T-helper 1 cell treated with Interleukin-12 subunit alpha and Interleukin-12 subunit beta and Interleukin-4 antibody, amounts not matched to agents 30 μg/mL and 1 μg/mL, for 36 hours (primary cell): ENCODE results near the gene P2RY8.
"Not testable (repeated sequence)": the region's sequence is repeated elsewhere in the genome, so short reads cannot be mapped to it uniquely, and the experiment has no call there.

Experiments
- H3K27ac Mint-ChIP-seq: one replicate; pipeline ENCODE4 v1.8.0; 2021; ENCODE audit warnings: mild to moderate bottlenecking, mixed read lengths
- H3K27me3 Mint-ChIP-seq: one replicate; pipeline ENCODE4 v1.8.0; 2021; ENCODE audit warnings: low read depth, mixed read lengths
- H3K36me3 Mint-ChIP-seq: one replicate; pipeline ENCODE4 v1.8.0; 2021; ENCODE audit warnings: low read depth, mixed read lengths
- H3K4me1 Mint-ChIP-seq: one replicate; pipeline ENCODE4 v1.8.0; 2021; ENCODE audit warnings: low read depth, mixed read lengths
- H3K4me3 Mint-ChIP-seq: one replicate; pipeline ENCODE4 v1.8.0; 2021; ENCODE audit warnings: mild to moderate bottlenecking, moderate library complexity, mixed read lengths
- H3K9me3 Mint-ChIP-seq: one replicate; pipeline ENCODE4 v1.8.0; 2021; ENCODE audit warnings: mixed read lengths

Gene P2RY8

DNA sequence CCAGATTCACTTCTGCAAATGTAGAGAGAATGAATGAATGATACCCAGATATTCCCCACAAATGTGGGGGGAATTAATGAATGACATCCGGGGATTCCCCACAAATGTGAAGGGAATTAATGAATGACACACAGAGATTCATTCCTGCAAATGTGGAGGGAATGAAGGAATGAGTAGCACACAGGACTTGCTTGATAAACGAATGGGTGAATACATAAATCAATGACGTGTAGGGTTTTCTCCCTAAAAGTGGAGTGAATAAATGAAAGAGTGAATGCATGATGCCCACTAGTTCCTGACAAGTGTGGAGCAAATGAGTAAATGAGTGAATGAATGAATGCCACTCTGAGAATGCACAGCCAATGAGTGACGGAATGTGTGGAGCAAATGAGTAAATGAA is 45.7 kb downstream of the P2RY8 start:
- H3K4me3 Mint-ChIP-seq = not testable (repeated sequence)

DNA sequence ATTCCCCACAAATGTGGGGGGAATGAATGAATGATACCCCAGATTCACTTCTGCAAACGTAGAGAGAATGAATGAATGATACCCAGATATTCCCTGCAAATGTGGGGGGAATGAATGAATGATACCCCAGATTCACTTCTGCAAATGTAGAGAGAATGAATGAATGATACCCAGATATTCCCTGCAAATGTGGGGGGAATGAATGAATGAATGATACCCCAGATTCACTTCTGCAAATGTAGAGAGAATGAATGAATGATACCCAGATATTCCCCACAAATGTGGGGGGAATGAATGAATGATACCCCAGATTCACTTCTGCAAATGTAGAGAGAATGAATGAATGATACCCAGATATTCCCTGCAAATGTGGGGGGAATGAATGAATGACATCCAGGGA is 46.3 kb downstream of the P2RY8 start:
- not testable (repeated sequence) for H3K27ac Mint-ChIP-seq, H3K27me3 Mint-ChIP-seq, H3K4me3 Mint-ChIP-seq
- Mint-ChIP-seq H3K36me3 (peaks cover 51% of the 10 kb centered on the region), H3K4me1 (peaks cover 32% of the 10 kb centered on the region), H3K9me3 (peaks cover 13% of the 10 kb centered on the region)

More for the DNA sequence above, 45.7 kb downstream of the P2RY8 start:
- Mint-ChIP-seq H3K9me3 (peaks cover 11% of the 10 kb centered on the region), H3K36me3 (peaks cover 46% of the 10 kb centered on the region), H3K4me1 (peaks cover 34% of the 10 kb centered on the region)
- not testable (repeated sequence) for H3K27ac Mint-ChIP-seq, H3K27me3 Mint-ChIP-seq

DNA sequence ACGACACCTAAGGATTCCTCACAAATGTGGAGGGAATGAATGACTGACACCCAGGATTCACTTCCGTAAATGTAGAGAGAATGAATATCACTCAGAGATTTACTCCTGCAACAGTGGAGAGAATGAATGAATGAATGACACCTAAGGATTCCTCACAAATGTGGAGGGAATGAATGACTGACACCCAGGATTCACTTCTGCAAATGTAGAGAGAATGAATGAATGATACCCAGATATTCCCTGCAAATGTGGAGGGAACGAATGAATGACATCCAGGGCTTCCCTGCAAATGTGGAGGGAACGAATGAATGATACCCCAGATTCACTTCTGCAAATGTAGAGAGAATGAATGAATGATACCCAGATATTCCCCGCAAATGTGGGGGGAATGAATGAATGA is 47.6 kb downstream of the P2RY8 start:
- not testable (repeated sequence) for H3K27ac Mint-ChIP-seq
- peaks cover 52% of the 10 kb centered on the region for H3K36me3 Mint-ChIP-seq
- peaks cover 27% of the 10 kb centered on the region for H3K4me1 Mint-ChIP-seq

DNA sequence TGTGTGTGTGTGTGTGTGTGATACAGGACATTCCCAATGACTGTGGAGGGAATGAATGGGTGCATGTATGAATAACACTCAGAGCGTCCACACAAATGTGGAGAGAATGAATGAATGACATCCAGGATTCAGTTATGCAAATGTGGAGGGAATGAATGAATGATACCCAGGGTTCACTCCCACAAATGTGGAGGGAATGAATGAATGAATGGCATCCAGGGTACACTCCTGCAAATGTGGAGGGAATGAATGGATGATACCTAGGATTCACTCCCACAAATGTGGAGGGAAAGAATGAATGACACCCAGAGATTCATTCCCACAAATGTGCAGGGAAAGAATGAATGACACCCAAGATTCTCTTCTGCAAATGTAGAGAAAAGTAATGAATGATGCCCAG is 48.2 kb downstream of the P2RY8 start:
- peaks cover 32% of the 10 kb centered on the region for H3K4me1 Mint-ChIP-seq
- H3K27me3 Mint-ChIP-seq = no peaks in the 10 kb centered on the region
- no peak overlapping the region for H3K4me3 Mint-ChIP-seq
- H3K9me3 Mint-ChIP-seq = peaks cover 13% of the 10 kb centered on the region
- H3K27ac Mint-ChIP-seq = peak overlapping the region; percentile 49
- peaks cover 56% of the 10 kb centered on the region for H3K36me3 Mint-ChIP-seq

More for the DNA sequence above, 47.6 kb downstream of the P2RY8 start:
- not testable (repeated sequence) for H3K4me3 Mint-ChIP-seq, H3K27me3 Mint-ChIP-seq
- peaks cover 13% of the 10 kb centered on the region for H3K9me3 Mint-ChIP-seq

DNA sequence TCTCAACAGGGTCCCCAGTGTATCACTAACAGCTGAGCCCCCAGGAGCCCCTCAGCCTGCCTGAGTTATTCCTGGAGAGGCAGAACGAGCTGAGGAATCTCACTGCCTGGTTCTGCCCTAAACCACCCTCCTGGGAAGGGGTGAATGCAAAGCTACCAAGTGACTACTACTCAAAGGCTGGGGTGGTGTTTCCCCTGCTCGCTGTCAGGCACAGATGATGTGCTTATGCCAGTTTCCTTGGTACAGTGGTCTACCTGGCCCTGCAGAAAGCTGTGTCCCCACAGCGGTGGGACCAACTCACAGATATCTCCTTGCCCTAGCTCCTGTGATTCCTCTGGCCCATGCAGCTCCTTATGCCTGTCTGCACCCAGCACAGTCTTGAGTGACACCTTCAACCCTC is 48.8 kb downstream of the P2RY8 start:
- peak overlapping the region; percentile 49 for H3K27ac Mint-ChIP-seq
- peaks cover 13% of the 10 kb centered on the region for H3K9me3 Mint-ChIP-seq
- peaks cover 58% of the 10 kb centered on the region for H3K36me3 Mint-ChIP-seq
- no peaks in the 10 kb centered on the region for H3K27me3 Mint-ChIP-seq
- no peak overlapping the region for H3K4me3 Mint-ChIP-seq
- peaks cover 31% of the 10 kb centered on the region for H3K4me1 Mint-ChIP-seq

DNA sequence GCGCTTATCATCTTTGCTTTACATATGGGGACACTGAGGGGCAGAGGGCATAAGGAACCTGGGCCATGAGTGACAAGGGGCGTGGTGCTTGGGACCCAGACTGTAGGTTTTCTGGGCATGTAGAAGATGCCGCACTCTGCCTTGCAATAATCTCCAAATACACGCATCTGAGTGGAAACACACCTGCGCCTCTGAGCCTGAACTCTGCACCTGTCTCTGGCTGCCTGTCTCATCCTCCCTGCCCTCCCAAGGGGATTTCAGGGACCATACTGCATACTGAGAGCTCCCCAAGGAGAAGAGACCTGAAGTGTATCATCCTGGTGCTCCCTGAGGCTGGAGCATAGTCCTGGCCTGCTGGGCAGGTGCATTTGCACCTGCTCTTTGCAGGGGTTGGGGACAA is 49.6 kb downstream of the P2RY8 start:
- Mint-ChIP-seq H3K27me3 (no peaks in the 10 kb centered on the region), H3K4me3 (no peak overlapping the region), H3K27ac (peak overlapping the region; percentile 29), H3K36me3 (peaks cover 60% of the 10 kb centered on the region), H3K4me1 (peaks cover 29% of the 10 kb centered on the region), H3K9me3 (peaks cover 13% of the 10 kb centered on the region)

DNA sequence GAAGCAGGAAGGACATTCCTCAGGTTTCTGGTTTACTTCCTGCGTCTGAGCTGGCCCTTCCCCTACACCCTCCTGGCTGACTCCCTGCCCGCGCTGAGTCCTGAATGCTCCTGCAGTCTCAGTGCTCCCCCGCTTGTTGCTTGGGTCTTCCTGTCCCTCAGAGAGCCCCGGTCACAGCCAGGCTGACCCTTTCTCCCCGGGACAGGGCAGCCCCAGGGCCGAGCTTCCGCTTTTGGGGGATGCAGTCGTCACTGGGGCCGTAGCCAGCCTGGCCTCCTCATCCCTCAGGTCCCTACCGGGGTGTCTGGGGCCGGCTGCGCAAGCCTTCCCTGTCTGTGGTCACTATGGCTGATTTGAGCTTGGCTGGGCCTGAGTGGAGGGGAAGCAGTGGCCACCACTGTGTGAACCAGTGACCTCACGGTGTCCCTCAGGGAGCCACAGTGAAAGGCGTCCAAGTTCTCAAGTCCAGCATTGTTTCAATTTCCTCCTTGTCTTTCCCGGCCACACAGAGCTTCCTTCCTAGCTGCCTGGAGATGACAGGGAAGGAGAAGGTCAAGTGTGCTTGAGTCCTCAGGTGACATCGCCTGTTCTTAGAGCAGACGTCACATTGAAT is 50.1 kb downstream of the P2RY8 start:
- Mint-ChIP-seq H3K27ac (peak overlapping the region; percentile 29), H3K4me1 (peaks cover 29% of the 10 kb centered on the region), H3K36me3 (peaks cover 60% of the 10 kb centered on the region), H3K27me3 (no peaks in the 10 kb centered on the region), H3K9me3 (peaks cover 13% of the 10 kb centered on the region), H3K4me3 (no peak overlapping the region)

DNA sequence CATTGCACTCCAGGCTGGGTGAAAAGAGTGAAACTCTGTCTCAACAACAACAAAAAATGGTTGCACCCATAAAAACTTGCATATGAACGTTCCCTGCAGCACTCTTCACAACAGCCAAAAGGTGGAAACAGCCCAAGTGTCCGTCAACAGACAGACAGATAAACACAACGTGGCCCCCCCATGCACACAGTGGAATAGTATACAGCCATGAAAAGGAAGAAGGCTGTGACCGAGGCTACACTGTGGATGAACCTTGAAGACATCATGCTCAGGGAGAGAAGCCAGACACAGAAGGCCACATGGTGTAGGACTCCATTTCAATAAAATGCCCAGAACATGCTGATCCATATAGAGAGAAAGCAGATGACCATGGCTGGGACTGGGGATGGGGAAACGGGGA is 50.8 kb downstream of the P2RY8 start:
- Mint-ChIP-seq H3K36me3 (peaks cover 56% of the 10 kb centered on the region), H3K27me3 (no peaks in the 10 kb centered on the region), H3K9me3 (peaks cover 8% of the 10 kb centered on the region), H3K4me3 (no peak overlapping the region), H3K27ac (no peak overlapping the region), H3K4me1 (peaks cover 36% of the 10 kb centered on the region)

DNA sequence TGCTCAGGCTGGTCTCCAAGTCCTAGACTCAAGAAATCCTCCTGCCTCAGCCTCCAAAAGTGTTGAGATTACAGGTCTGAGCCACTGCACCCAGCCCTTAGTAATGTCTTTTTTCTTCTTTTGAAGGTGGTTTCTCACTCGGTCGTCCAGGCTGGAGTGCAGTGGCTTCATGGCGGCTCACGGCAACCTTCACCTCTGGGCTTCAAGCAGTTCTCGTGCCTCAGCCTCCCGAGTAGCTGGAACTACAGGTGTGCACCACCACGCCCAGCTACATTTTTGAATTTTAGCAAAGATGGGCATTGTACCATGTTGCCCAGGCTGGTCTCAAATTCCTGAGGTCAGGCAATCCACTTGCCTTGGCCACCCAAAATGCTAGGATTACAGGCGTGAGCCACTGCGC is 52.0 kb downstream of the P2RY8 start:
- H3K4me3 Mint-ChIP-seq = no peak overlapping the region
- no peaks in the 10 kb centered on the region for H3K27me3 Mint-ChIP-seq
- H3K27ac Mint-ChIP-seq = no peak overlapping the region
- peaks cover 44% of the 10 kb centered on the region for H3K4me1 Mint-ChIP-seq
- H3K36me3 Mint-ChIP-seq = peaks cover 59% of the 10 kb centered on the region
- H3K9me3 Mint-ChIP-seq = peaks cover 10% of the 10 kb centered on the region

DNA sequence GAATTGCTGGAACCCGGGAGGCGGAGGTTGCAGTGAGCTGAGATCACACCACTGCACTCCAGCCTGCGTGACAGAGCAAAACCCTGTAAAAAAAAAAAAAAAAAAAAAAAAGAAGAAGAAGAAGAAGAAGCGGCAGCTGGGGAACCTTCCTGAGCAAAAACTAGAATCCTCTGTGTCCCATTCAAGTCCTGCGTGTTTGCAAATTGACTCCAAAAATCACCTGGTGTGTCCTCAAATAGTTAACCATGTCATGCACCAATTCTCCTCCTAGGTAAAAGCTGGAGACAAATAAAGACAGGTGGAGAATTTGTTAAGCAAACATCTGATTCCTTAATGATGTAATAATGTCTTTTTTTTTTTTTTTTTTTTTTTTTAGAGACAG is 52.4 kb downstream of the P2RY8 start:
- H3K36me3 Mint-ChIP-seq = peaks cover 63% of the 10 kb centered on the region
- H3K4me1 Mint-ChIP-seq = peaks cover 48% of the 10 kb centered on the region
- no peak overlapping the region for H3K4me3 Mint-ChIP-seq
- peaks cover 14% of the 10 kb centered on the region for H3K9me3 Mint-ChIP-seq
- H3K27me3 Mint-ChIP-seq = no peaks in the 10 kb centered on the region
- peak overlapping the region; percentile 68 for H3K27ac Mint-ChIP-seq

DNA sequence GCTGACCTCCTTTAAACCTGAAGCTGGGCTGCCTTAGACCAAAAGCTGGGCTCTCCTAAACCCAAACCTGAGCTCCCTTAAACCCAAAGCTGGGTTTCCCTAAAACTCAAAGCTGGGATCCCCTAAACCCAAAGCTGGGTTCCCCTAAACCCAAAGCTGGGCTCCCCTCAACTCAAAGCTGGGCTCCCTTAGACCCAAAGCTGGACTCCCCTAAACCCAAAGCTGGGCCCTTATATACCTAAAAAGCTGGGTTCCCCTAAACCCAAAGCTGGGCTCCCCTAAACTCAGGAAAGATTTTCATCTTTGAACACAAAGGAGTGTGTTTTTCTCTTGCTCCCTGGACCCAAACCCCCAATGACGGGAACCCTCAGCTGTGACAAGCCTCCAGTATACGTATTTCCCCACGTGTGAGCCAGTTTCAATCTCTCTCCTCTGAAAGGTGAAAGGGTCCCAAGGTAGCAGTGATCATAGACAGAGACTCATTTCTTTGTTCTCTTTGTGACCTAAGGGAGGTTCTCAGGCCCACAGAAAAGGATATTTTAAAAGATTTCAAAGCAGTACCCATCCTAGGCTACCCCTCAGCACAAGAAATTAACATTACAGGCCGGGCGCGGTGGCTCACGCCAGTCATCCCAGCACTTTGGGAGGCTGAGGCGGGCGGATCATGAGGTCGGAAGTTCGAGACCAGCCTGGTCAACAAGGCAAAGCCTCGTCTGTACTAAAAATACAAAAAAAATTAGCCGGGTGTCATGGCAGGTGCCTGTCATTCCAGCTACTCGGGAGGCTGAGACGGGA is 52.9 kb downstream of the P2RY8 start:
- peak overlapping the region; percentile 31 for H3K4me3 Mint-ChIP-seq
- H3K9me3 Mint-ChIP-seq = peaks cover 20% of the 10 kb centered on the region
- H3K27ac Mint-ChIP-seq = peak overlapping the region; percentile 84
- H3K36me3 Mint-ChIP-seq = peaks cover 64% of the 10 kb centered on the region
- H3K4me1 Mint-ChIP-seq = peaks cover 54% of the 10 kb centered on the region
- H3K27me3 Mint-ChIP-seq = no peaks in the 10 kb centered on the region

DNA sequence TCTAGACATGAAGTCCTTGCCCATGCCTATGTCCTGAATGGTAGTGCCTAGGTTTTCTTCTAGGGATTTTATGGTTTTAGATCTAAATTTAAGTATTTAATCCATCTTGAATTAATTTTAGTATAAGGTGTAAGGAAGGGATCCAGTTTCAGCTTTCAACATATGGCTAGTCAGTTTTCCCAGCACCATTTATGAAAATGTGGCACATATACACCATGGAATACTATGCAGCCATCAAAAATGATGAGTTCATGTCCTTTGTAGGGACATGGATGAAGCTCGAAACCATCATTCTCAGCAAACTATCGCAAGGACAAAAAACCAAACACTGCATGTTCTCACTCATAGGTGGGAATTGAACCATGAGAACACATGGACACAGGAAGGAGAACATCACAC is 54.5 kb downstream of the P2RY8 start:
- H3K27me3 Mint-ChIP-seq = not testable (repeated sequence)
- Mint-ChIP-seq H3K9me3 (peaks cover 21% of the 10 kb centered on the region), H3K36me3 (peaks cover 67% of the 10 kb centered on the region), H3K4me3 (peak overlapping the region; percentile 85), H3K27ac (peak overlapping the region; percentile 98), H3K4me1 (peaks cover 63% of the 10 kb centered on the region)

DNA sequence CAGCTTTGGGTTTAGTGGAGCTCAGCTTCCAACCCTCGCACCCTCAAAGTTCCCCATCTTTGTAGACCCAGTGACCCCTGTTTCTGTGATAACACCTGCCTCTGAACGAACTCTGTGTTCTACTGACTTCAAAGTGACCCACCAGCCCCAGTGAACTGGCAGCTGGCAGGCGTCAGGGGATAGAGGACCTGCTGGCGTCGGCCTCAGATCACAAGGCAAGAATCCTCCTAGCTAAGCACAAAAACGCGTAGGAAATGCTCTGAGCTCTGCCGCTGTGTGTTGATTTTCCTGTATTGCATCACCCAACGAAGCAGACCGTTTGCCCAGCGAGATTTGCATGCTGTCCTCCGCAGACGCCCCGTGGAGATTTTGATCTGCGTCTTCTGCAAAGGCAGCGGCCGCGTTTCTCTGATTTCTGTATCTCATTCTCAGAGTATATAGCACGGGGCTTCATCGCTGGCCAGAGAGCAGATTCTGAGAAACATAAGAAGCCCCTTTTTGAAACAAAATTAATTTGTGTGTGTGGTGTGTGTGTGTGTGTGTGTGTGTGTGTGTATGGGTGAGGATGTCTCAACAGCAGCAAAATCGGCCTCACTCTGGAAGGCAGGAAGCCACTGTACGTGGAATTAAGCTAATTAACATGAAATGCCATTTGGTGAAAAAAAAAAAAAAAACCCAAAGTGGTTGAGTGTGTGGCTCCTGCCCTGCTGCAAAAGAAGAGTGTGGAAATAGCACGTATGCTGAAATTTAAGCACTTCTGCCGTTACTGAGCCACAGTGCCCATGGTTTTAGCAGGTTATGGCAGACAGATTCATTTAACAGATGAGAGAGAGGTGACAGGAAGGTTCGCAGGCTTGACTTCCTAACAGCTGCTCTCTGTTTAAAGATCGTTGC is 55.1 kb downstream of the P2RY8 start:
- peaks cover 24% of the 10 kb centered on the region for H3K9me3 Mint-ChIP-seq
- no peaks in the 10 kb centered on the region for H3K27me3 Mint-ChIP-seq
- H3K27ac Mint-ChIP-seq = peak overlapping the region; percentile 98
- H3K4me1 Mint-ChIP-seq = peaks cover 63% of the 10 kb centered on the region
- H3K36me3 Mint-ChIP-seq = peaks cover 67% of the 10 kb centered on the region
- H3K4me3 Mint-ChIP-seq = peak overlapping the region; percentile 85

DNA sequence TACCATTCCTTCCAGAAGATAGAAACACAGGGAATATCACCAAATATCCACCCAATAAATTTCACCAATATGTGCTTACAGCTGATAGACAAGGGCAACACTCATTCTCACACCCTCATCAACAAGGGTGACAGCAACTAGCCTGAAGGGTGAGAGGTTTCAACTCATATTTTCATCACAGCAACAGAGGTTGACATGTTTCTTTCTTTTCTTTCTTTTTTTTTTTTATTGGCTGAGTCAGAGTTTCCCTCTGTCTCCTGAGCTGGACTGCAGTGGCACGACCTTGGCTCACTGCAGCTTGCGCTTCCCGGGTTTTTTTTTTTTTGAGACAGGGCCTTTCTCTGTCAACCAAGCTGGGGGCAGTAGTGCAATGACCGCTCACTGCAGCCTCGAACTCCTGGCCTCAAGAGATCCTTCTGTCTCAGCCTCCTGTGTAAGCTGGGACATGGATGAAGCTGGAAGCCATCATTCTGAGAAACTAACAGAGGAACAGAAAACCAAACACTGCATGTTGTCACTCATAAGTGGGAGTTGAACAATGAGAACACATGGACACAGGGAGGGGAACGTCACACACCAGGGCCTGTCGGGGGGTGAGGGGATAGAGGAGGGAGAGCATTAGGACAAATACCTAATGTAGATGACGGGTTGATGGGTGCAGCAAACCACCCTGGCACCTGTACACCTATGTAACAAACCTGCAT is 56.8 kb downstream of the P2RY8 start:
- Mint-ChIP-seq H3K4me1 (peaks cover 67% of the 10 kb centered on the region), H3K27me3 (no peaks in the 10 kb centered on the region), H3K27ac (peak overlapping the region; percentile 98), H3K4me3 (peak overlapping the region; percentile 48), H3K36me3 (peaks cover 67% of the 10 kb centered on the region), H3K9me3 (peaks cover 26% of the 10 kb centered on the region)
